Measurements from ENCODE around the gene KHSRP.

GRCh38 chr19:6431891-6432290 lies 7.3 kb upstream of the KHSRP start:
- TF ChIP-seq POLR2A (IDR thresholded peaks at IDR 0.05; ENCODE audit: low read length) (no peak), GATA1 (IDR thresholded peaks at IDR 0.05; ENCODE audit: low read depth, low read length) (no peak)

All from erythroblast (primary cell).